Esophagus muscularis mucosa (tissue), 4 donors: Measurements from ENCODE around the gene PTTG1IP2. TPM values are rescaled to one million over a fixed set of nuclear protein-coding genes. Genes with fewer than 3 reads are reported as not detected.

Experiments used
- DNase-seq: peaks from one replicate; pipeline ENCODE4 v3.0.0-alpha.2; 2017; ENCODE audit errors: extremely low spot score
- H3K27ac ChIP-seq, 4 donors: fragments of 200-600 bp; sonication (generic); replicated peaks in 1 of 4; 1 replicate in 3 of 4; 2 replicates in 1 of 4; pipeline ENCODE4 v1.5.1; 2016 to 2019; ENCODE audit warnings: mild to moderate bottlenecking in 1 of 4
- H3K27me3 ChIP-seq, 4 donors: fragments of 200-600 bp; sonication (generic); one replicate each; pipeline versions ENCODE4 v1.5.1 to v1.6.0; 2016 to 2019
- H3K36me3 ChIP-seq, 4 donors: fragments of 200-600 bp; sonication (generic); one replicate each; pipeline ENCODE4 v1.5.1; 2016 to 2019
- H3K4me1 ChIP-seq, 4 donors: fragments of 200-600 bp; sonication (generic); one replicate each; pipeline ENCODE4 v1.5.1; 2016 to 2019
- H3K4me3 ChIP-seq, 4 donors: fragments of 200-600 bp; sonication (generic); 1 replicate in 2 of 4; 2 replicates in 2 of 4; pipeline ENCODE4 v1.5.1; 2016 to 2019; ENCODE audit warnings: mild to moderate bottlenecking in 4 of 4, moderate library complexity in 1 of 4
- H3K9me3 ChIP-seq, 4 donors: fragments of 200-600 bp; sonication (generic); 1 replicate in 3 of 4; 2 replicates in 1 of 4; pipeline ENCODE4 v1.5.1; 2016 to 2019
- CTCF ChIP-seq, 3 experiments: fragments of 200-600 bp in 2 of 3; fragments of 450-650 bp in 1 of 3; sonication (generic) in 2 of 3; IDR thresholded peaks; one replicate each; pipeline ENCODE4 v1.5.1; 2017 to 2019; ENCODE audit warnings: antibody characterized with exemption in 3 of 3, mild to moderate bottlenecking in 2 of 3, moderate library complexity in 1 of 3
- EP300 ChIP-seq: sonication (generic); formaldehyde crosslinking; IDR thresholded peaks from one replicate; pipeline ENCODE4 v1.6.1; 2017; ENCODE audit warnings: antibody characterized with exemption
- POLR2A ChIP-seq: fragments of 450-650 bp; IDR thresholded peaks from one replicate; pipeline ENCODE4 v1.6.1; 2017; ENCODE audit warnings: antibody characterized with exemption, moderate library complexity, mild to moderate bottlenecking, low read depth
- POLR2AphosphoS5 ChIP-seq, 2 donors: sonication (generic); formaldehyde crosslinking; IDR thresholded peaks; one replicate each; pipeline ENCODE4 v1.6.1; 2017; ENCODE audit warnings: antibody characterized with exemption in 2 of 2
- WGBS: methylation state at CpG from one replicate; pipeline ENCODE4 v1.1.5; 2018; 5-methylcytosine and 5-hydroxymethylcytosine counted together
- intact Hi-C: fragments of 100-400 bp; cut with DNase I; formaldehyde crosslinking; loops from one replicate; pipeline ENCODE4 v1.15.1; 2023
- total RNA-seq, 4 donors: library from RNA; depleted of rRNA; stranded (reverse); fragments of >200 nt; gene quantifications; one replicate each; pipeline versions ENCODE4 v1.1.0 to v1.2.1, GENCODE V29; 2016

PTTG1IP2 gene
- total RNA-seq, 4 donors from 2014 or later: not detected

- Histone ChIP-seq H3K4me3 (no peak overlapping the region), H3K4me1 (no peaks in the 10 kb centered on the region), H3K27ac (no peak overlapping the region), H3K9me3 (no peaks in the 10 kb centered on the region), H3K27me3 (no peaks in the 10 kb centered on the region), H3K36me3 (peaks cover 0 to 6% (median 0%) of the 10 kb centered on the region in 4 donors)
- TF ChIP-seq CTCF (IDR thresholded peaks at IDR 0.05) (no peak), EP300 (no peak), POLR2A (no peak), POLR2AphosphoS5 (IDR thresholded peaks at IDR 0.05) (no peak)
- DNase-seq: no peak
- WGBS: 71% methylated on average over 10 of the region's 10 CpGs
- intact Hi-C loops: no loop called here
Measured at GRCh38 chr7:90432752-90433151, 36.7 kb upstream of the PTTG1IP2 start.

GRCh38 chr7:90433221-90433620 is 36.2 kb upstream of the PTTG1IP2 start:
- Histone ChIP-seq H3K36me3 (peaks cover 0 to 6% (median 0%) of the 10 kb centered on the region in 4 donors), H3K4me1 (no peaks in the 10 kb centered on the region), H3K4me3 (no peak overlapping the region), H3K27me3 (no peaks in the 10 kb centered on the region), H3K9me3 (no peaks in the 10 kb centered on the region), H3K27ac (no peak overlapping the region)
- intact Hi-C loops: no loop called here
- 100% methylated on average over 2 of the region's 3 CpGs for WGBS
- DNase-seq: no peak
- no peak for TF ChIP-seq CTCF (IDR thresholded peaks at IDR 0.05)
- no peak for TF ChIP-seq POLR2A
- no peak for TF ChIP-seq EP300
- TF ChIP-seq POLR2AphosphoS5 (IDR thresholded peaks at IDR 0.05): no peak

GRCh38 chr7:90445633-90446032 is 23.8 kb upstream of the PTTG1IP2 start:
- H3K4me3 ChIP-seq: no peak overlapping the region
- no peaks in the 10 kb centered on the region for H3K4me1 ChIP-seq
- no peak for DNase-seq
- no peaks in the 10 kb centered on the region for H3K9me3 ChIP-seq
- H3K27ac ChIP-seq: no peak overlapping the region
- no peaks in the 10 kb centered on the region for H3K36me3 ChIP-seq
- no peaks in the 10 kb centered on the region for H3K27me3 ChIP-seq
- TF ChIP-seq CTCF (IDR thresholded peaks at IDR 0.05) (no peak), POLR2A (no peak), EP300 (no peak), POLR2AphosphoS5 (IDR thresholded peaks at IDR 0.05) (no peak)
- intact Hi-C loops: no loop called here
- 60% methylated on average over 2 of the region's 2 CpGs for WGBS

- no peaks in the 10 kb centered on the region for H3K4me1 ChIP-seq
- H3K27me3 ChIP-seq: no peaks in the 10 kb centered on the region
- H3K4me3 ChIP-seq: no peak overlapping the region
- no peak for DNase-seq
- no peak overlapping the region for H3K27ac ChIP-seq
- intact Hi-C loops: no loop called here
- WGBS: 67% methylated on average over 4 of the region's 4 CpGs
- H3K9me3 ChIP-seq: no peaks in the 10 kb centered on the region
- H3K36me3 ChIP-seq: no peaks in the 10 kb centered on the region
- TF ChIP-seq POLR2A (no peak), EP300 (no peak), CTCF (IDR thresholded peaks at IDR 0.05) (no peak), POLR2AphosphoS5 (IDR thresholded peaks at IDR 0.05) (no peak)
Measured at GRCh38 chr7:90446137-90446899, 23.1 kb upstream of the PTTG1IP2 start.
